LHCN-M2 (cell line): ENCODE measurements around the gene KREMEN2. TPM values are rescaled to one million over a fixed set of nuclear protein-coding genes. Genes with fewer than 3 reads are reported as not detected.

Experiments
- DNase-seq: peaks from one replicate; pipeline ENCODE4 v3.0.0-alpha.2; 2012; ENCODE audit warnings: low read depth
- total RNA-seq: library from RNA; depleted of rRNA; stranded (reverse); fragments of >200 nt; gene quantifications from 2 replicates; pipeline ENCODE4 v1.2.3, GENCODE V29; 2014

KREMEN2 gene
- total RNA-seq, 1 experiment from 2014 or later: 1.7 TPM

- DNase-seq: no peak
Observed at GRCh38 chr16:2977440-2977839, 13.4 kb downstream of the KREMEN2 start.

DNA sequence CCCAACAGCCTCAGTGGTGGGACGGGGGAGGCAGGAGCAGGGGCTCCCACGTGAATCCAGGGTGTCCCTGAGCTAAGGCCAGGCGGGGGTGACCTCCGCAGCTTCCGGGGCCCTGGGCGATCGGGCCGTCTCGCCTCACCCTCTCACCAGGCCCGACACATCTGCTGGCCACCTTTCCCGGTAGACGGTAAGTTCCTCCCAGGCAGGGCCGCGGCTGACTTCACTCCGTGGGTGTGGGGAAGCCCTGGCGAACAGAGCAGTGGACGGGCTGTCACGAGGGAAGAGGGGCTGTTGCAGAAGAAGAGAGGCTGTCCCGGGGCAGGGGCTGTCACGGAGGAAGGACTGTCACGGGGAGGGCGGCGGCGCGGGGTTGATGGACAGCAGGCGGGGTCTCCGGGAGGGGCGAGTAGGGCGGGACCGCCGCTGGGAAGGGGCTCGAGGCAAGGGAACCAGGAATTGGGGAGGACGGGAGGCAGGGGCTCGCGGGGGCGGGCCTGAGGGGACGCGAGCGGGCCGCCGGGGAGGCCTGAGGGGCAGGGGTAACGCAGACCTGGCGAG is 15.7 kb downstream of the KREMEN2 start:
- DNase-seq: no peak

DNA sequence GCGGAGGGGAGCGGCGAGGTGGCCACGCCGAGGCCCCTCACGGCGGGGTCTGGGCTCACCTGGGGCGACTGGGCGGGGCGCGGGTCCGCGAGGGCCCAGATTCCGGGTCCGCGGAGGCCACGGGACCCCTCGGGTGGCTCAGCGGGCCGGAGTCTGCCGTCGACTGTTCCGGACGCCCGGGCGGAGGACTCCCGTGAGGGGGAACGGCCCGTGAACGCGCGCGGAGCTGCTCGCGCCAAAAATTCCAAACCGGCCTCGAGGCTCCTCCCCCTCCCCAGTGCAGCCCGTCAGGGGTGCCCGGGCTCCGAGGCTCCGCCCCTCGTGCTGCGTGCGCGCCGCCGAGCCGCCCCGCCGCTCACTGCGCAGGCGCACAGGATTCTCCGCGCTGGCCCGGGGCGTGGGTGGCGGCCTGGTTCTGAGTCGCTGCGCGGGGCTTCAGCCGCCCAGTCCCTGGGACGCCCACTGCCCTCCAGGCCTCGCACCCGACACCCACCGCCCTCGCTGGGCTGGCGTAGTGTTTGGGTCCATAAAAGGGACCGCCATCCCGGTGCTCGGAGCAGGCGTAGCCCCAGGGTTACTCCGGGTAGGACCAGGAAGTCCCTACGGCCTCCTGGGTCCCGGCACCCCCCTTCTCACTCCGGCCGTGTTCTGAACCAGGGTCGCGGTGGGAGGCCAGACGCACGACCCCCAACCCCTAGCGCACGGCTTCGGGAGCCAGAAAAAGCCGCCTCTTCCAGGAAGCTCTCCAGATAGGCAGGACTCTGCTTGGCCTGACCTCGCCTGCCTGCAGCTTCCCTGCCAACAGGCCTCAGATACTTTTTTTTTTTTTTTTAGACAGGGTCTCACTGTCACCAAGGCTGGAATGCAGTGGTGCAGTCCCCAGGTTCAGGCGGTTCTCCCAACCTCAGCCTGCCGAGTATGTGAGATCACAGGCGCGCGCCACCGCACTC is 16.4 kb downstream of the KREMEN2 start, which contains the start of gene PKMYT1:
Gene PKMYT1, minus strand, starts transcription at position 220 of the 950 bp plus-strand sequence. CDS start 789 bp downstream, outside the sequence.
- peak; percentile 82 for DNase-seq

DNA sequence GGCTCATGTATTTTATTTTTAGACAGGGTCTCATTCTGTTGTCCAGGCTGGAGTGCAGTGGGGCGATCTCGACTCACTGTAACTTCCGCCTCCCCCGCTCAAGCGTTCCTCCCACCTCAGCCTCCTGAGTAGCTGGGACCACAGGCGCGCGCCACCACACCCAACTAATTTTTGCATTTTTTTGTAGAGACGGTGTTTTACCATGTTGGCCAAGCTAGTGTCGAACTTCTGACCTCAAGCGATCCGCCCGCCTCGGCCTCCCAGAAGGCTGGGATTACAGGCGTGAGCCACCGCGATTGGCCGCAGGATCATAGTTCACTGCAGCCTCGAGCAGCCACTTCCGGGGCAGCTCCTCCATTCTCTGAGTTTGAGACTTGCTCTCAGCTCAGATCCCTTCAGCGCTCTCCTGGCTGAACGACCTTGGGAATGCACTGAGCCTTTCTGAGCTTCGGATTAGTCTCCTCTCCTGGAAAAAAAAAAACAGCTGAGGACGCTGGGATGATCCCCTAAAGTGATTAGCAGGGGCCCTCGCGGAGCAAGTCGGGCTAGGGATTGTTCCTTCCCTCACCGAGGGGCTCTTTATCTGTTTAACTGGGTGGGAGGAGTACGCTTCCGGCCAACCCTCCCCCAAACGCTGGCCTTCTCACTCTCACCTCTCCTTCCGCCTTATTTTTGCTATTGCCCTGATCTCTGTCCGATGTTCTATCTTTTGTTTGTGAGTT is 17.3 kb downstream of the KREMEN2 start:
- no peak for DNase-seq

- no peak for DNase-seq
Observed at GRCh38 chr16:2981899-2982250, 17.8 kb downstream of the KREMEN2 start.

DNA sequence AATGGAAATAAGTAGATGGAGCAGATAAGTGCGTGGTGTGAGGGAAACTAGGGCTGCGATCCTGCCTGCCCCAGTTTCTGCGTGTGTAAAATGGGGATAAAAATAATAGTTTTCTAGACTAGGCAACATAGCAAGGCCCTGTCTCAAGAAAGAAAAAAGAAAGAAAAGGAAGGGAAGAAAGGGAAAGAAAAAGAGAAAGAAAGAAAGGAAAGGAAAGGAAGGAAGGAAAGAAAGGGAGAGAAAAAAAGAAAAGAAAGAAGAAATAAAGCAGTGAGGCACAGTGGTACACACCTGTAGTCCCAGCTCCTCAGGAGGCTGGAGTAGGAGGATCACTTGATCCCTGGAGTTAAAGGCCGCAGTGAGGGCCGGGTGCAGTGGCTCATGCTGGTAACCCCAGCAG is 18.3 kb downstream of the KREMEN2 start:
- DNase-seq: no peak

- peak; percentile 81 for DNase-seq
Observed at GRCh38 chr16:2983706-2984136, 19.6 kb downstream of the KREMEN2 start.

DNA sequence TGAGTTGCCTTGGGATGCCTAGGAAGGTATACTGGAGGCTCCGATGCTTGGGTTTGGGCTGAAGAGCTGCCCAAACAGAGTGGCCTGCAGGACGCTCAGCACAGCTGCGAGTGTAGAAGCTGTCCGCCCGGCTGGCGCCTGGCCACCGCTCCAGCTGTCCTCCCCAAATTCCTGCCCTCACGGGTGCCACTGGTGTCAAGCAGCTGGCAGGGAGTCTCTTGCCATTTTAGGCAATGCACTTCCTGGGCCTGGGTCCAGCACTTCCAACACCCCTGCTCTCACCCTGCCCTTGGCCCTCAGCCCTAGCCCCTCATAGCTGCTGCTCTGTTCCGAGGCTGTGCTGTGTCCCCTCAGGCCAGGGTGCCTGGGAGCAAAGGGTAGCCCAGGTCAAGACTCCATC is 21.4 kb downstream of the KREMEN2 start:
- DNase-seq: peak; percentile 76

GRCh38 chr16:2985893-2986355 is 21.8 kb downstream of the KREMEN2 start:
- no peak for DNase-seq

GRCh38 chr16:2986623-2987188 is 22.6 kb downstream of the KREMEN2 start:
- no peak for DNase-seq

- DNase-seq: no peak
Observed at GRCh38 chr16:2987286-2987685, 23.2 kb downstream of the KREMEN2 start.

DNA sequence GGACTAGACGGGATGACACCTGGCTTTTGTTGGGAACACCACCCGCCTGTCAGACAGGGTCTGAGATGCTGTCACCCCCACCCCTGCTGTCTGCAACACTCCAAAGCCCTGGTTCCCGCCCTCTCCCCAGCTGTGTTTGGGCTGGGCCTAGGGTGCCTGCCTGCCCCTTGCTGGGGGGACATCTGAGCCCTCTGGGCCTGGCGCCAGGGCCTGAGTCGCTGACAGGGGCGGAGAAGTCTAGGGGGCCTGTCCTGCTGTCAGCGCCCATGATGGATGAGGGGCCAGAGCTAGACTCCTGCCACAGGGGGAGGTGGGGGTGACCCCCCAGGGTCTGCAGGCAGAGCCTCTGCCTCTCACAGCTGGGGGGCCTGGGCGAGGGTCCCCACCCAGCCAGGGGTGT is 23.8 kb downstream of the KREMEN2 start:
- DNase-seq: peak; percentile 53

- DNase-seq: no peak
Observed at GRCh38 chr16:2988590-2989099, 24.6 kb downstream of the KREMEN2 start.

GRCh38 chr16:2990891-2991290 is 26.8 kb downstream of the KREMEN2 start:
- no peak for DNase-seq

GRCh38 chr16:2991566-2992261 is 27.6 kb downstream of the KREMEN2 start:
- no peak for DNase-seq

GRCh38 chr16:2992383-2993081 is 28.5 kb downstream of the KREMEN2 start:
- DNase-seq: no peak

- DNase-seq: no peak
Observed at GRCh38 chr16:2996298-2996697, 32.2 kb downstream of the KREMEN2 start.

DNA sequence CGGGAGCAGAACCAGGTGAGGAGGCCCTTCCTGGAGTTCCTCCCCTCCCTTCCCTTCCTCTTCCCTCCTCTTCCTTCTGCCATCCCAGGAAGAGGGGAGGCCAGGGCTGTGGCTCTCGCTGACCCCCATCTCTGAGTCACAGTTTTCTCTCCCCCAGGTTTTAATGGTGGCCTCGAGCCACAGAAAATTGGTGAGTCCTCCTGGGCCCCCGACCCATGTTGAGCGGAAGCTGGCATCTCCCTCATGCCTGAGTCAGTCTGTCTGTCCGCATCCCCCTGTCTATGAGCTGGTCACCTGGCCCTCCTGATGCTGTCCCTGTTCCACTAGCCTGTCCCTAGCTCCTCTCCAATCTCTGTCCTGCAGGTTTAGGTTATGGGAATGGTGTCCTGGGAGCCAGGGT is 35.9 kb downstream of the KREMEN2 start:
- DNase-seq: no peak

- no peak for DNase-seq
Observed at GRCh38 chr16:3000540-3000939, 36.5 kb downstream of the KREMEN2 start.

- no peak for DNase-seq
Observed at GRCh38 chr16:3001316-3001715, 37.2 kb downstream of the KREMEN2 start.
